Activated B cell treated with CpG ODN at 0.5 μM for 24 hours (primary cell): Measurements from ENCODE around the gene ANKS1B. TPM values are rescaled to one million over a fixed set of nuclear protein-coding genes. Genes with fewer than 3 reads are reported as not detected.

Experiments used
- ATAC-seq: fragments of 200-7000 bp; cut with Tn5 transposase; one replicate; pipeline ENCODE4 v1.10.0; 2021; ENCODE audit warnings: low read depth, mild to moderate bottlenecking, moderate library complexity
- CTCF ChIA-PET: fragments of 350-600 bp; sonication (Branson Sonifier 250); formaldehyde crosslinking; loops from one replicate; lab custom pipeline; 2021; ENCODE audit warnings: antibody characterized with exemption; lab: Charles Lee
- POLR2A ChIA-PET: fragments of 350-600 bp; sonication (Branson Sonifier 250); formaldehyde crosslinking; loops from one replicate; lab custom pipeline; 2021; ENCODE audit warnings: antibody characterized with exemption; lab: Charles Lee
- DNase-seq: peaks from one replicate; pipeline ENCODE4 v3.0.0; 2022
- H3K27ac Mint-ChIP-seq: one replicate; pipeline ENCODE4 v1.8.0; 2020; ENCODE audit warnings: mixed read lengths
- H3K27me3 Mint-ChIP-seq: one replicate; pipeline ENCODE4 v1.8.0; 2021; ENCODE audit warnings: mixed read lengths
- H3K36me3 Mint-ChIP-seq: one replicate; pipeline ENCODE4 v1.8.0; 2021; ENCODE audit warnings: low read depth, mixed read lengths
- H3K4me1 Mint-ChIP-seq: one replicate; pipeline ENCODE4 v1.8.0; 2021; ENCODE audit warnings: mixed read lengths
- H3K4me3 Mint-ChIP-seq: one replicate; pipeline ENCODE4 v1.8.0; 2020; ENCODE audit warnings: mild to moderate bottlenecking, mixed read lengths
- H3K9me3 Mint-ChIP-seq: one replicate; pipeline ENCODE4 v1.8.0; 2020; ENCODE audit warnings: mixed read lengths
- CTCF ChIP-seq: fragments of 200-600 bp; IDR thresholded peaks from one replicate; pipeline ENCODE4 v1.8.0; 2022; ENCODE audit warnings: antibody characterized with exemption, mild to moderate bottlenecking
- intact Hi-C: fragments of 100-400 bp; cut with micrococcal nuclease; formaldehyde crosslinking; loops from one replicate; pipeline ENCODE4 v1.15.1; 2024
- total RNA-seq: library from RNA; stranded (reverse); gene quantifications from 2 replicates; pipeline ENCODE4 v1.2.3, GENCODE V29; 2022

The ANKS1B gene
- total RNA-seq, 1 donor from 2014 or later = not detected

GRCh38 chr12:99431203-99431602, 553.5 kb downstream of the ANKS1B start:
- TF ChIP-seq CTCF = no peak
- H3K36me3 Mint-ChIP-seq = no peaks in the 10 kb centered on the region
- no peak overlapping the region for H3K4me3 Mint-ChIP-seq
- CTCF ChIA-PET = no interaction called here
- DNase-seq (no peak), ATAC-seq (no peak)
- no peaks in the 10 kb centered on the region for H3K9me3 Mint-ChIP-seq
- H3K27me3 Mint-ChIP-seq = no peaks in the 10 kb centered on the region
- POLR2A ChIA-PET = no interaction called here
- H3K4me1 Mint-ChIP-seq = no peaks in the 10 kb centered on the region
- intact Hi-C loops = no loop called here
- no peak overlapping the region for H3K27ac Mint-ChIP-seq

- intact Hi-C loops = no loop called here
- no peaks in the 10 kb centered on the region for H3K36me3 Mint-ChIP-seq
- CTCF ChIA-PET = no interaction called here
Measured at GRCh38 chr12:99427104-99427503, 557.6 kb downstream of the ANKS1B start.

GRCh38 chr12:99418379-99418778, 566.4 kb downstream of the ANKS1B start:
- Mint-ChIP-seq H3K27ac (no peak overlapping the region), H3K36me3 (no peaks in the 10 kb centered on the region), H3K27me3 (no peaks in the 10 kb centered on the region), H3K9me3 (peaks cover 11% of the 10 kb centered on the region), H3K4me1 (no peaks in the 10 kb centered on the region), H3K4me3 (no peak overlapping the region)
- intact Hi-C loops = no loop called here
- TF ChIP-seq CTCF = no peak
- ATAC-seq (no peak), DNase-seq (no peak)
- CTCF ChIA-PET = no interaction called here
- POLR2A ChIA-PET = no interaction called here

More at GRCh38 chr12:99427104-99427503, 557.6 kb downstream of the ANKS1B start:
- ATAC-seq (no peak), DNase-seq (no peak)
- no peak overlapping the region for H3K4me3 Mint-ChIP-seq
- H3K4me1 Mint-ChIP-seq = no peaks in the 10 kb centered on the region
- POLR2A ChIA-PET = no interaction called here
- H3K27me3 Mint-ChIP-seq = no peaks in the 10 kb centered on the region
- no peak for TF ChIP-seq CTCF
- H3K9me3 Mint-ChIP-seq = no peaks in the 10 kb centered on the region
- H3K27ac Mint-ChIP-seq = no peak overlapping the region

GRCh38 chr12:99413751-99414150, 571.0 kb downstream of the ANKS1B start:
- H3K27ac Mint-ChIP-seq = no peak overlapping the region
- H3K4me1 Mint-ChIP-seq = no peaks in the 10 kb centered on the region
- DNase-seq = no peak
- ATAC-seq = no peak
- peaks cover 14% of the 10 kb centered on the region for H3K9me3 Mint-ChIP-seq
- no peak overlapping the region for H3K4me3 Mint-ChIP-seq
- intact Hi-C loops = no loop called here
- TF ChIP-seq CTCF = no peak
- H3K36me3 Mint-ChIP-seq = no peaks in the 10 kb centered on the region
- no peaks in the 10 kb centered on the region for H3K27me3 Mint-ChIP-seq
- CTCF ChIA-PET = no interaction called here
- POLR2A ChIA-PET = no interaction called here

GRCh38 chr12:99393763-99394162, 591.0 kb downstream of the ANKS1B start:
- no peak for TF ChIP-seq CTCF
- H3K27me3 Mint-ChIP-seq = no peaks in the 10 kb centered on the region

More at GRCh38 chr12:99393763-99394162, 591.0 kb downstream of the ANKS1B start:
- no peak for ATAC-seq
- DNase-seq = no peak
- CTCF ChIA-PET = no interaction called here
- no peak overlapping the region for H3K4me3 Mint-ChIP-seq
- POLR2A ChIA-PET = no interaction called here
- no peak overlapping the region for H3K27ac Mint-ChIP-seq
- no peaks in the 10 kb centered on the region for H3K4me1 Mint-ChIP-seq
- intact Hi-C loops = no loop called here
- peaks cover 2% of the 10 kb centered on the region for H3K9me3 Mint-ChIP-seq
- no peaks in the 10 kb centered on the region for H3K36me3 Mint-ChIP-seq
